ENCODE data around the gene SLC39A5. TPM values are rescaled to one million over a fixed set of nuclear protein-coding genes. Genes with fewer than 3 reads are reported as not detected.

SLC39A5 gene
- total and polyA plus RNA-seq, 4 donors, result 125 to 195 (median 142) TPM

- H3K4me3 ChIP-seq (ENCODE audit: low read depth in 1 of 3, low read length in 3 of 3), result no peak overlapping the region
- DNase-seq (ENCODE audit: low spot score), result no peak
- no peaks in the 10 kb centered on the region for H3K27me3 ChIP-seq (ENCODE audit: control insufficient read depth in 4 of 4, insufficient read depth in 4 of 4, low read length in 3 of 4)
- H3K9me3 ChIP-seq (ENCODE audit: control insufficient read depth in 4 of 4, low read length in 3 of 4), result no peaks in the 10 kb centered on the region
- peaks cover 0 to 7% (median 2%) of the 10 kb centered on the region in 4 donors for H3K4me1 ChIP-seq (ENCODE audit: control insufficient read depth in 4 of 4, insufficient read depth in 4 of 4, low read length in 3 of 4)
- WGBS, result 79% methylated on average over 2 of the region's 2 CpGs
- H3K27ac ChIP-seq (ENCODE audit: low read depth in 1 of 2, low read length in 2 of 2), result no peak overlapping the region
- H3K9ac ChIP-seq (ENCODE audit: low read depth in 1 of 2, low read length in 2 of 2), result no peak overlapping the region
- no peak for TF ChIP-seq JUND (IDR thresholded peaks at IDR 0.05)
- TF ChIP-seq SP1 (IDR thresholded peaks at IDR 0.05), result no peak
- TF ChIP-seq FOXA1 (IDR thresholded peaks at IDR 0.05), result no peak
- no peak for TF ChIP-seq HNF4G (IDR thresholded peaks at IDR 0.05)
- TF ChIP-seq HNF4A (conservative IDR thresholded peaks at IDR 0.05), result no peak
- TF ChIP-seq GABPA (IDR thresholded peaks at IDR 0.05 in 1 of 2, conservative IDR thresholded peaks at IDR 0.05 in 1 of 2), result no peak
- no peak for TF ChIP-seq ZBTB33 (IDR thresholded peaks at IDR 0.05)
- TF ChIP-seq RXRA (IDR thresholded peaks at IDR 0.05), result no peak
- TF ChIP-seq EGR1 (IDR thresholded peaks at IDR 0.05; ENCODE audit: low read depth in 2 of 2), result no peak
- H3K36me3 ChIP-seq (ENCODE audit: control insufficient read depth in 4 of 4, insufficient read depth in 3 of 4, low read depth in 1 of 4, low read length in 3 of 4), result peaks cover 4 to 30% (median 21%) of the 10 kb centered on the region in 4 donors
Observed at GRCh38 chr12:56202838-56203237, 27.0 kb upstream of the SLC39A5 start.

GRCh38 chr12:56204275-56204674, 25.6 kb upstream of the SLC39A5 start:
- H3K27ac ChIP-seq (ENCODE audit: low read depth in 1 of 2, low read length in 2 of 2), result no peak overlapping the region
- H3K27me3 ChIP-seq (ENCODE audit: control insufficient read depth in 4 of 4, insufficient read depth in 4 of 4, low read length in 3 of 4), result no peaks in the 10 kb centered on the region
- peaks cover 8 to 37% (median 25%) of the 10 kb centered on the region in 4 donors for H3K36me3 ChIP-seq (ENCODE audit: control insufficient read depth in 4 of 4, insufficient read depth in 3 of 4, low read depth in 1 of 4, low read length in 3 of 4)
- peaks cover 0 to 7% (median 2%) of the 10 kb centered on the region in 4 donors for H3K4me1 ChIP-seq (ENCODE audit: control insufficient read depth in 4 of 4, insufficient read depth in 4 of 4, low read length in 3 of 4)
- no peak for DNase-seq (ENCODE audit: low spot score)
- no peak overlapping the region for H3K9ac ChIP-seq (ENCODE audit: low read depth in 1 of 2, low read length in 2 of 2)
- H3K9me3 ChIP-seq (ENCODE audit: control insufficient read depth in 4 of 4, low read length in 3 of 4), result no peaks in the 10 kb centered on the region
- no peak for TF ChIP-seq TAF1 (conservative IDR thresholded peaks at IDR 0.05)
- TF ChIP-seq NR2F2 (IDR thresholded peaks at IDR 0.05), result no peak
- no peak for TF ChIP-seq EGR1 (IDR thresholded peaks at IDR 0.05; ENCODE audit: low read depth in 2 of 2)
- TF ChIP-seq ZBTB33 (IDR thresholded peaks at IDR 0.05), result no peak
- no peak for TF ChIP-seq FOXA1 (IDR thresholded peaks at IDR 0.05)
- TF ChIP-seq GABPA (IDR thresholded peaks at IDR 0.05 in 1 of 2, conservative IDR thresholded peaks at IDR 0.05 in 1 of 2), result no peak
- no peak for TF ChIP-seq ATF3 (IDR thresholded peaks at IDR 0.05)
- TF ChIP-seq HNF4A (conservative IDR thresholded peaks at IDR 0.05), result no peak
- TF ChIP-seq JUND (IDR thresholded peaks at IDR 0.05), result no peak
- TF ChIP-seq YY1 (IDR thresholded peaks at IDR 0.05), result no peak
- no peak for TF ChIP-seq FOXA2 (IDR thresholded peaks at IDR 0.05)
- no peak for TF ChIP-seq CTCF (IDR thresholded peaks at IDR 0.05; ENCODE audit: low read depth, low read length, missing input control)
- no peak for TF ChIP-seq REST (IDR thresholded peaks at IDR 0.05)
- TF ChIP-seq HNF4G (IDR thresholded peaks at IDR 0.05), result no peak
- H3K4me3 ChIP-seq (ENCODE audit: low read depth in 1 of 3, low read length in 3 of 3), result no peak overlapping the region

Data from liver (tissue), 9 donors.